Mesenchymal stem cell (in vitro differentiated cells and primary cell): ENCODE measurements around the gene DERA.

Source experiments
- DNase-seq: peaks from one replicate; pipeline ENCODE4 v3.0.0-alpha.2; 2013
- H2AFZ ChIP-seq: one replicate; pipeline ENCODE4 v1.6.1; 2013; ENCODE audit warnings: low read depth, mild to moderate bottlenecking, control low read depth, inconsistent platforms, low read length, moderate library complexity
- H2AK5ac ChIP-seq: 2 replicates; pipeline ENCODE4 v1.6.1; 2013; ENCODE audit warnings: low read length, moderate library complexity, mild to moderate bottlenecking, inconsistent platforms; ENCODE audit not compliant: severe bottlenecking
- H2BK120ac ChIP-seq: one replicate; pipeline ENCODE4 v1.6.1; 2013; ENCODE audit warnings: low read depth, mild to moderate bottlenecking, inconsistent platforms, low read length, moderate library complexity
- H2BK12ac ChIP-seq, 2 experiments: one replicate each; pipeline ENCODE4 v1.6.1; 2013; ENCODE audit warnings: inconsistent platforms in 2 of 2, low read length in 2 of 2, mild to moderate bottlenecking in 2 of 2, moderate library complexity in 2 of 2, control low read depth in 1 of 2
- H2BK15ac ChIP-seq: one replicate; pipeline ENCODE4 v1.6.1; 2013; ENCODE audit warnings: mild to moderate bottlenecking, low read depth, inconsistent platforms; ENCODE audit not compliant: poor library complexity, severe bottlenecking
- H2BK5ac ChIP-seq: 2 replicates; pipeline ENCODE4 v1.6.1; 2013; ENCODE audit warnings: low read depth, mild to moderate bottlenecking, low read length, control low read depth, inconsistent platforms; ENCODE audit not compliant: poor library complexity, severe bottlenecking
- H3K14ac ChIP-seq, 2 experiments: one replicate each; pipeline ENCODE4 v1.6.1; 2013; ENCODE audit warnings: inconsistent platforms in 2 of 2, low read length in 2 of 2, control low read depth in 1 of 2, mild to moderate bottlenecking in 1 of 2, moderate library complexity in 1 of 2
- H3K18ac ChIP-seq, 2 experiments: one replicate each; pipeline ENCODE4 v1.6.1; 2013; ENCODE audit warnings: inconsistent platforms in 2 of 2, low read length in 2 of 2, control low read depth in 1 of 2, low read depth in 1 of 2, mild to moderate bottlenecking in 1 of 2
- H3K23ac ChIP-seq, 2 experiments: one replicate each; pipeline ENCODE4 v1.6.1; 2013; ENCODE audit warnings: inconsistent platforms in 2 of 2, low read length in 2 of 2, mild to moderate bottlenecking in 2 of 2, moderate library complexity in 2 of 2, control low read depth in 1 of 2
- H3K27ac ChIP-seq: 2 replicates; pipeline ENCODE4 v1.5.1; 2013; ENCODE audit warnings: mild to moderate bottlenecking, moderate library complexity, low read length, control low read depth, inconsistent platforms; ENCODE audit not compliant: poor library complexity, severe bottlenecking
- H3K27me3 ChIP-seq, 2 experiments: 2 replicates each; pipeline versions ENCODE4 v1.6.1 to v1.7.0; 2013; ENCODE audit warnings: low read length in 2 of 2, mild to moderate bottlenecking in 2 of 2, moderate library complexity in 2 of 2, control low read depth in 1 of 2, inconsistent platforms in 1 of 2; ENCODE audit not compliant: control insufficient read depth in 1 of 2, insufficient read depth in 1 of 2
- H3K36me3 ChIP-seq, 2 experiments: 2 replicates each; pipeline versions ENCODE4 v1.6.1 to v1.7.0; 2013; ENCODE audit warnings: low read length in 2 of 2, control low read depth in 1 of 2, inconsistent platforms in 1 of 2, low read depth in 1 of 2, mild to moderate bottlenecking in 1 of 2; ENCODE audit not compliant: insufficient read depth in 2 of 2, control insufficient read depth in 1 of 2
- H3K4ac ChIP-seq, 2 experiments: one replicate each; pipeline ENCODE4 v1.6.1; 2013; ENCODE audit warnings: inconsistent platforms in 2 of 2, low read length in 2 of 2, mild to moderate bottlenecking in 2 of 2, moderate library complexity in 2 of 2, control low read depth in 1 of 2, low read depth in 1 of 2
- H3K4me1 ChIP-seq: 2 replicates; pipeline ENCODE4 v1.6.1; 2013; ENCODE audit warnings: low read depth, low read length, control low read depth; ENCODE audit not compliant: control insufficient read depth, insufficient read depth
- H3K4me2 ChIP-seq: 2 replicates; pipeline ENCODE4 v1.6.1; 2013; ENCODE audit warnings: low read length, mild to moderate bottlenecking, inconsistent platforms; ENCODE audit not compliant: poor library complexity, severe bottlenecking
- H3K4me3 ChIP-seq, 2 experiments: 2 replicates each; pipeline versions ENCODE4 v1.5.1 to v1.7.0; 2013; ENCODE audit warnings: low read length in 2 of 2, mild to moderate bottlenecking in 2 of 2, control low read depth in 1 of 2, low read depth in 1 of 2; ENCODE audit not compliant: insufficient read depth in 1 of 2
- H3K79me1 ChIP-seq: replicated peaks from 2 replicates; pipeline ENCODE4 v1.6.1; 2013; ENCODE audit warnings: mild to moderate bottlenecking, control low read depth, low read length, inconsistent platforms; ENCODE audit not compliant: poor library complexity, severe bottlenecking
- H3K9ac ChIP-seq: 2 replicates; pipeline ENCODE4 v1.7.0; 2013; ENCODE audit warnings: mild to moderate bottlenecking, low read length, moderate library complexity
- H3K9me3 ChIP-seq: 2 replicates; pipeline ENCODE4 v1.7.0; 2013; ENCODE audit warnings: mild to moderate bottlenecking, low read length; ENCODE audit not compliant: control insufficient read depth
- H4K8ac ChIP-seq: one replicate; pipeline ENCODE4 v1.6.1; 2013; ENCODE audit warnings: inconsistent platforms, mild to moderate bottlenecking, low read length, moderate library complexity
- H4K91ac ChIP-seq: one replicate; pipeline ENCODE4 v1.6.1; 2013; ENCODE audit warnings: mild to moderate bottlenecking, low read length, inconsistent platforms
- WGBS: methylation state at CpG from one replicate; pipeline ENCODE4 v1.1.7; 2013; ENCODE audit warnings: mixed read lengths; 5-methylcytosine and 5-hydroxymethylcytosine counted together

The DERA gene

GRCh38 chr12:15956010-15956409 lies 44.9 kb downstream of the DERA start:
- no peak overlapping the region for H3K4ac ChIP-seq
- H3K4me3 ChIP-seq = no peak overlapping the region
- peak overlapping the region; percentile 86 for H3K27ac ChIP-seq
- DNase-seq = no peak
- H3K36me3 ChIP-seq = peaks cover 5 to 39% of the 10 kb centered on the region in 2 experiments
- no peak overlapping the region for H3K9ac ChIP-seq
- H4K8ac ChIP-seq = no peak overlapping the region
- H3K79me1 ChIP-seq = peaks cover 25% of the 10 kb centered on the region
- no peak overlapping the region for H2BK12ac ChIP-seq
- no peak overlapping the region for H3K23ac ChIP-seq
- no peak overlapping the region for H3K18ac ChIP-seq
- H2BK5ac ChIP-seq = no peak overlapping the region
- no peak overlapping the region for H2BK15ac ChIP-seq
- no peak overlapping the region for H3K14ac ChIP-seq
- no peak overlapping the region for H3K4me2 ChIP-seq
- no peak overlapping the region for H2AK5ac ChIP-seq
- H3K27me3 ChIP-seq = no peaks in the 10 kb centered on the region
- no peaks in the 10 kb centered on the region for H3K9me3 ChIP-seq
- H4K91ac ChIP-seq = no peak overlapping the region
- no peaks in the 10 kb centered on the region for H3K4me1 ChIP-seq
- no peak overlapping the region for H2BK120ac ChIP-seq
- H2AFZ ChIP-seq = no peak overlapping the region
- whole genome bisulfite sequencing = 91% methylated on average over 1 of the region's 1 CpG

- Histone ChIP-seq H4K8ac (no peak overlapping the region), H4K91ac (no peak overlapping the region), H3K27ac (peak overlapping the region; percentile 46), H3K4me1 (no peaks in the 10 kb centered on the region), H2AFZ (no peak overlapping the region), H2BK5ac (no peak overlapping the region), H3K18ac (no peak overlapping the region), H3K4me3 (no peak overlapping the region), H3K79me1 (peaks cover 21% of the 10 kb centered on the region), H3K36me3 (peaks cover 5 to 44% of the 10 kb centered on the region in 2 experiments), H3K9ac (no peak overlapping the region), H2BK15ac (no peak overlapping the region), H3K23ac (no peak overlapping the region), H2BK120ac (no peak overlapping the region), H3K14ac (no peak overlapping the region), H3K4ac (no peak overlapping the region), H2AK5ac (no peak overlapping the region), H3K9me3 (no peaks in the 10 kb centered on the region), H3K27me3 (no peaks in the 10 kb centered on the region), H3K4me2 (no peak overlapping the region), H2BK12ac (no peak overlapping the region)
- DNase-seq = no peak
- 96% methylated on average over 8 of the region's 9 CpGs for WGBS
These were observed 45.5 kb downstream of the DERA start for GRCh38 chr12:15956413-15957185.

- peaks cover 12% of the 10 kb centered on the region for H3K79me1 ChIP-seq
- WGBS = 91% methylated on average over 4 of the region's 4 CpGs
- H2BK120ac ChIP-seq = no peak overlapping the region
These were observed 51.6 kb downstream of the DERA start for GRCh38 chr12:15962760-15963159.

GRCh38 chr12:15963271-15963670 lies 52.1 kb downstream of the DERA start:
- no peak overlapping the region for H2AFZ ChIP-seq
- no peak overlapping the region for H2BK120ac ChIP-seq
- H2BK5ac ChIP-seq = no peak overlapping the region
- H4K8ac ChIP-seq = no peak overlapping the region
- no CpG with 5 or more reads among the region's 1 CpG for WGBS
- no peak overlapping the region for H3K9ac ChIP-seq
- no peak overlapping the region for H2AK5ac ChIP-seq
- no peaks in the 10 kb centered on the region for H3K9me3 ChIP-seq
- peaks cover 6% of the 10 kb centered on the region for H3K4me1 ChIP-seq
- no peak overlapping the region for H3K23ac ChIP-seq
- H2BK12ac ChIP-seq = no peak overlapping the region
- H3K79me1 ChIP-seq = peaks cover 13% of the 10 kb centered on the region
- DNase-seq = no peak
- H3K27ac ChIP-seq = no peak overlapping the region
- peaks cover 6 to 68% of the 10 kb centered on the region in 2 experiments for H3K36me3 ChIP-seq
- no peak overlapping the region for H4K91ac ChIP-seq
- no peak overlapping the region for H3K14ac ChIP-seq
- H3K27me3 ChIP-seq = no peaks in the 10 kb centered on the region
- no peak overlapping the region for H3K4ac ChIP-seq
- H3K18ac ChIP-seq = no peak overlapping the region
- no peak overlapping the region for H2BK15ac ChIP-seq
- H3K4me2 ChIP-seq = no peak overlapping the region
- no peak overlapping the region for H3K4me3 ChIP-seq

More at GRCh38 chr12:15962760-15963159, 51.6 kb downstream of the DERA start:
- Histone ChIP-seq H2BK5ac (no peak overlapping the region), H3K4me3 (no peak overlapping the region), H3K4me2 (no peak overlapping the region), H4K8ac (no peak overlapping the region), H3K9me3 (no peaks in the 10 kb centered on the region), H3K9ac (no peak overlapping the region), H3K14ac (no peak overlapping the region), H2BK12ac (no peak overlapping the region), H2AK5ac (peak overlapping the region; percentile 15), H3K18ac (no peak overlapping the region), H3K23ac (no peak overlapping the region), H3K4ac (no peak overlapping the region), H3K36me3 (peaks cover 5 to 69% of the 10 kb centered on the region in 2 experiments), H3K4me1 (peaks cover 6% of the 10 kb centered on the region), H4K91ac (no peak overlapping the region), H2AFZ (no peak overlapping the region), H3K27me3 (no peaks in the 10 kb centered on the region), H3K27ac (peak overlapping the region; percentile 63), H2BK15ac (no peak overlapping the region)
- DNase-seq = no peak
